Left hindlimb (tissue), 1 donor: ENCODE measurements around the gene ARHGAP8.
"Not testable (repeated sequence)": the region's sequence is repeated elsewhere in the genome, so short reads cannot be mapped to it uniquely, and the experiment has no call there.

ENCODE experiments used
- DNase-seq: peaks from one replicate; pipeline ENCODE4 v3.0.0-alpha.2; 2018

ARHGAP8 gene

GRCh38 chr22:44740307-44740706, 12.1 kb upstream of the ARHGAP8 start:
- DNase-seq: no peak

DNA sequence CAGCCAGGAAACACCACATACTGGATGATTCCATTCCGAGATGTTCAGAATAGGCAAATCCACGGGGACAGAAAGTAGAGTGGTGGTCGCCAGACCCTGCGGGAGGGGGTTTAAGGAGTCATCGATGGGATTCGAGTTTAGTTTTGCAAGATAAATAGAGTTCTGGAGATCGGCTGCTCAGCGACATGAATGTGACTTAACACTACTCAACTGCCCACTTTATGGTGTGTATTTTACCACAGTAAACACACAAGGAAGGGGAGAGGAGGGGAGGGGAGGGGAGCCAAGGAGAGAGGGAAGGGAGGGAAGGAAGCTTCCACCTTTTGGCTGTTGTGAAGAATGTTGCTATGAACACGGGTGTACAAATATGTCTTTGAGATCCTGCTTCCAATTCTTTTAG, 10.4 kb upstream of the ARHGAP8 start:
- DNase-seq: no peak

DNA sequence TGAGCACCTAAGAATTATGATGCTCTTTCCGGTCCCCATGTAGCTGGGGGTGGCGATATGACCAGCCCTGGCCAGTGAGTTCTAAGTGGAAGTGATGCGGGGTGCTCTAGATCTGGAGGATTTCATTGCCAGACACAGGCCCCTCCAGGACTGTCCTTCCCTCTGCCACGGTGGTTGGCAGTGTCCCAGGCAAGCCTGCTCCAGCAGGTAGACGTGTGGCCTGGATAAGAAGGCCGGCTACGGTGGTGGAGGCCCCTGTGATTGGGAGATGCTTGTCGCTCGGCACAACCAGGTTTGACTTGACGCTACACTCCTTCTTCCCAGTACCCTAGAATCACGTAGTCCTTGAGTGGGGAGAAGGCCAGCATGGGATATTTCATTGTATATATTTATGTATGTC, 9.1 kb upstream of the ARHGAP8 start:
- DNase-seq: no peak

GRCh38 chr22:44743804-44744211, 8.6 kb upstream of the ARHGAP8 start:
- DNase-seq: no peak

GRCh38 chr22:44745853-44746789, 6.3 kb upstream of the ARHGAP8 start:
- no peak for DNase-seq

DNA sequence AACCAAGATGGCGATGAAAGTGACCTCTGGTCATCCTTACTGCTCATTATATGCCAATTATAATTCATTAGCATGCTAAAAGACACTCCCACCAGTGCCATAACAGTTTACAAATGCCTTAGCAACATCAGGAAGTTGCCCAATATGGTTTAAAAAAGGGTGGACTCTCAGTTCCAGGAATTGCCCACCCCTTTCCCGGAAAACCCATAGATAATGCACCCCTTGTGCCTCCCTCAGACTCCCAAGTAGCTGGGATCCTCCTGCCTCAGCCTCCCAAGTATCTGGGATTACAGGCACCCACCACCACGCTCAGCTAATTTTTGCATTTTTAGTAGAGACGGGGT, 4.6 kb upstream of the ARHGAP8 start:
- DNase-seq: not testable (repeated sequence)

- DNase-seq: no peak
These were observed 3.9 kb upstream of the ARHGAP8 start for GRCh38 chr22:44748524-44748923.

DNA sequence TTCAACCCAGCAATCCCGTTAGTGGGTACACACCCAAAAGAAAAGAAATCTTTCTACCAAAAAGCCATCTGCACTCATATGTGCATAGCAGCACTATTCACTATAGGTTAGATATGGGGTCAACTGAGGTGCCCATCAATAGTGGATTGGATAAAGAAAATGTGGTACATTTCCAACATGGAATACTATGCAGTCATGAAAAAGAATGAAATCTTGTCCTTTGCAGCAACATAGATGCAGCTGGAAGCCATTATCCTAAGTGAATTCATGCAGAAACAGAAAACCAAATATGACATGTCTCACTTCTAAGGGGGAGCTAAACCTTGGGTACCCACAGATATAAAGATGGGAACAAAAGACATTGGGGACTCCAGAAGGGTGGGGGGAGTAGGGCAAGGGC, 1.9 kb upstream of the ARHGAP8 start:
- no peak for DNase-seq

DNA sequence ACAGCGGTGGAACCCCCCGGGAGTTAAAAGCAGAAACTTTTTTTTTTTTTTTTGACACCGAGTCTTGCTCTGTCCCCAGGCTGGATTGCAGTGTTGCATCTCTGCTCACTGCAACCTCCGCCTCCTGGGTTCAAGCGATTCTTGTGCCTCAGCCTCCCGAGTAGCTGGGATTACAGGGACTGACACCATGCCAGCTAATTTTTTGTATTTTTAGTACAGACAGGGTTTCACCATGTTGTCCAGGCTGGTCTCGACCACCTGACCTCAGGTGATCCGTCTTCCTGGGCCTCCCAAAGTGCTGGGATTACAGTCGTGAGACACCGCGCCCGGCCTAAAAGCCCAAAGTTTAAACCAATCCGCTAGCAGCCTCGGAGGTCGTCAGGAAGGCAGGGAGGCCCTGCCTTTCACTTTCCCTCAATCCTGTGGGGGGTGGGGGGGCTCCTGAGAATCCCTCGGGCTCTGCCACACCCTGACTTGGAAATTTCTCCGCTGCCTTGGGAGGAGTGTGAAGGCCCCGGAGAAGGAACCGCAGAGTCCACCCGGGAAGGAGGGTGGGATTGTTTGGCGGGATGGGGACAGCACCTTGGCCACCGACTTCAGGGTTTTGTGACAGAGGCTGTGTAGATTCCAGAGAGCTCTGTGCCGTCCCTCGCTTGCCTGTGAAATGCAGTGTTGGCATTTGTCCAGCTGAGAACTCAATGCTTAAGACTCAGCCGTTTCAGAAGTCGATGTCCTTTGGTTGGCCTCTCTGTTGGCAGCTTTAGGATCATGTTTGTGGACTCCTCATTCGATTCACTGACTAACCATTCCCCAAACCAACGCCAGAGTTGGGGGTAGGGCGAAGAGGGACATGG, 1.0 kb downstream of the ARHGAP8 start:
- DNase-seq: peak; percentile 73

DNA sequence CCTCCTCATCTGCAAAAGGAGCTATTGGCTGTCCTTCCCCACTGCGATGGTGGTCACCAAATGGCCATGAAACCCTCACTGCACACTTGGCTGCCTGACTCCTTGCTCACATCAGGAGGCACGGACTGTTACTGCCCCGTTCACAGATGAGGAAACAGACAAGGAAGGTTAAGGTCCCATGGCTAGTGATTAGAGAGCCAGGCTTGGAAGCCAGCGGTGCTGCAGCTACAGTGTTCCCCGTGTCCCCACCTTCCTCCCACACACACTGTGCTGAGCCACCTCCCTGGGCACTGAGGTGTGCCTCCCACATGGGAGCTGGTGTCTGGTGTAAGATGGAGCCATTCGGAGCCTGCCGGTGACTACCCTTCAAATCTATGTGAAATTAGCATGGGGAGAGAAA, 2.6 kb downstream of the ARHGAP8 start:
- no peak for DNase-seq

DNA sequence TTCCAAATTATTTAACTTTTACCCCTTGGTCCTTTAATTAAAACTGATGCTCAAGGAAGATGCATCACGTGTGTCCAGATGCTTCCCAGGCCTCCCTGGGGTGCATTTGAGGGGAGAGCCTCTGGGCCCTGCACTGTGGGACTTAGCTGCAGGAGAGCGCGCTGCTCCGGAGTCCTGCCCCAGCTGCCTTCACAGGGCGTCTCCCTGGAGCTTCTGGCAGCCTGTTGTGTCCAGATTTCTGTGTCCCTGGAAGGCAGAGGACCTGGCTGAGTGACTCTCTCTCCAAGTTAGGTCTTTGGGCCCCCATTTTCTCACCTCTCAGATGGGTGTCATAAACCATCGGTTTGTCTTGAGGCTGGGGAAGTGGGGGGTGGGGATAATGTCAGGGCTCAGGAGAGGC, 3.0 kb downstream of the ARHGAP8 start:
- DNase-seq: no peak

- DNase-seq: no peak
These were observed 3.6 kb downstream of the ARHGAP8 start for GRCh38 chr22:44755956-44756361.

- no peak for DNase-seq
These were observed 6.1 kb downstream of the ARHGAP8 start for GRCh38 chr22:44758344-44758973.

DNA sequence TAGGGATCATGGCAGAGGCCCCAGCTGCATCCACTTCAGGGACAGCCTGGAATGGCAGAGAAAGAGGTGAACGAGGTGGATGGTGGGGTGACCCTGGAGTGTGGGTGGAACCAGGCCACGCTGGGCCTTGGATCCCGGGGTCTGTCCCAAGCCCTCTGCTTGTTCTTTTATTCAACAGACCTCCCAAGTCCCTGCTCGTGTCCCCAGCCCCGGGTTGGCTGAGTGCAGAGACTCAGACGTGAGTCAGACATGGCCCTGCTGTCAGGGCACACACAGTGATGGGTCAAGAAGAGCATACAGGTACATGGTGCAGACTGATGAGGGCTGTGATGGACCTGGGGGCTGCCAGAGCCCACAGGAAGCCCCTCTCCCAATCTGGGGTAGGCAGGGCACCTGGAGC, 6.6 kb downstream of the ARHGAP8 start:
- DNase-seq: no peak

DNA sequence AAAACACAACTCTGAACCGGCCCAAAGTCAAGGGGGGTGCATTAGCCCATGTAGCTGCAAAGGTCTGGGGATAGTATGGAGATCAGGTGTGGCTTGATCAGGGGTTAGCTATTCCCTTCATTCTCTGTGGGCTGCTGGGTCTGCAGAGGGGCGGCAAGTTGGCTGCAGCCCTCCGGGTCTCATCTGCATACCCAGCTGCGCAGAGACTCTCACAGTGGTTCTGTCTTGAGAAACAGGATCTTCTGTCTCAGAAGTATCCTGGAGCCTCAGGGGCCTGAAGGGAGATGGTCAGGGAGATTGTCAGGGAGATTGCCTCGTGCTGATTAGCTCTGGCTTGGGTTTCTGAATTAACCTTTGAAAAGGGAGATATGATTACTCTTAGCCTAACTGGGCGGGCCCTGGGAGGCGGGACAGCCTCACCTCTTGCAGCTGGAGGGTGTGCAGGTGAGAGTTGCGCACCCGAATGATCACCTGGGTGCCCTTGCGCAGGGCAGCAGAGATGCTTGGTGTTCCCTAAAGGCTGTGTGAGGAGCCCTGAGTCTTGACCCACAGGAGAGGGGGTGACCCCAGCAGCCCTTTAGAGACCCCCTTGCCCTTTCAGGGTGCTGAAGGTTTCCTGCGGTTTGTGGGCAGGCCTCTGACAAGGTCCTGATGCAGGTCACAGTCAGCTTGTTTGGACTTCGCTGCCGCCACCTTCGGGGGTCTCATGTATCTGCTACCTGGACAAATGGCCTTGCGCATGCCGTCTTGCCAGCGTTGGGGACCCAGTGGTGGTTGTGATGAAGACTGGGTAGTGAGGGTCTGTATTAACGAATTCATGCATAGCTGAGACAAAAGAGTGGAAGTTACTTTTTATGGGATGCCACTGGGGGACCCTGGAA, 7.3 kb downstream of the ARHGAP8 start:
- DNase-seq: no peak

GRCh38 chr22:44760476-44760875, 8.1 kb downstream of the ARHGAP8 start:
- DNase-seq: no peak

DNA sequence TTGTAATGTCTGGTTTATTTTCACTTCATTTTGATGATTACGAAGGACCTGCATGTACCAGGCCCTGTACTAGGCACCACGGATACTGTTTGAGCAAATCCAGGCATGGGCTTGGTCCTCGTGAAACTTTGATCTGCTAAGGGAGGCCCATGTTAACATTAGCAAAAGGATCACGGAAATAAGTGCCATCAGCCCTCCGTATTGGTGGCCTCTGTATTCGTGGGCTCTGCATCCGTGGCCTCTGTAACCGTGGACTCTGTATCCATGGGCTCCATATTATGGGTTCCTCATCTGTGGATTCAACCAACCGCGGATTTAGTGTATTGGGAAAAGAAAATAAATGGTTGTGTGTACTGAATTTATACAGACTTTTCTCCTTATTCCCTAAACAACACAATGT, 8.7 kb downstream of the ARHGAP8 start:
- DNase-seq: no peak

- no peak for DNase-seq
These were observed 12.0 kb downstream of the ARHGAP8 start for GRCh38 chr22:44764373-44764772.

- DNase-seq: no peak
These were observed 12.6 kb downstream of the ARHGAP8 start for GRCh38 chr22:44764974-44765373.

DNA sequence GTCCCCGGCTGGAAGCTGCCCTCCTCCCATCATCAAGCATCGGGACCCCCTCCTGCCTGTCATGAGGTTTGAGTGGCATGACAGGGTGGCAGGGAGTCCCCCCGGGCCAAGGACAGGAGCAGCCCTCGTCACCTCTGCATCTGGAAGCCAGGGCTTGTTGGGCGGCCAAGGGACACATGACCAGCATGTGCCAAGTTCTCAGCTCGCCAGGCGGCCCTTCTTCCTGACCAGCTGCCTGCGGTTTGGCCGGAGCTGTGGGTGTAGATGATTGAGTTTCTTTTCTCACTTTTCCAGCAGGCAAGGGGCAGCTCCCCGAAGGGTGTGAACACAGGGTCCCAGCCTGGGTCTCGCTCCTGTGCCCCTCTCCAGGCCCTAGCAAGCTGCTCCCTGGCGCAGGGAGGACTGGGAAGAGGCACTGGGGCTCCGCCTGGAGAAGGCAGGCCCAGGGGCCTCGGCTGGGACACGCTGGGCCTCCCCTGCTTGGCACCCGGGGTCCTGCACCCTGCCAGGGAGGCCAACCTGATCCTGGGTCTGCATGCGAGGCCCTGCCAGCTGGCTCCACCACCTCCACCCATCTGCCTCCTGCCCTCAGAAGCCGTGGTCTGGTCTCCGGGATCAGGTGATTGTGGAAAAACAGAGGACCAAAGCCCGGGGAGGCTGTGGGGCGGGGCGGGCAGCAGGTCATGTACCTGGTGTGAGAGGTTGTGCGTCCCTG, 13.4 kb downstream of the ARHGAP8 start:
- DNase-seq: no peak

DNA sequence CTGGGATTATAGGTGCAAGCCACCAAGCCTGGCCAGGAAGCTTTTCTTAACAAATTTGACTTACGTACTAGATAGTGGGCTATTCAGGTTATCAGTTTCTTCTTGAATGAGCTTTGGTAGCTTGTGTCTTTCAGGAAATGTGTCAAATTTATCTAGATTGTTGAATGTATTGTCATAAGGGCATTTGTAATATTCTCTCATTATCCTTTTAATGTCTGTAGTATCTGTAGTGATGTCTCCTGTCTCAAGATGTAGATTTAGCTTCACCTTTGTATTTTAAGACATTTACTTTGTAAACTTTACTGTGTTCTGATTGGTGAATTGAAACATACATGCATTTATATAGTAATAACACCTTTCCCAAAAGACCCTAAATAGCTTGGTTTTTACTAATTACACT, 20.7 kb downstream of the ARHGAP8 start:
- no peak for DNase-seq

DNA sequence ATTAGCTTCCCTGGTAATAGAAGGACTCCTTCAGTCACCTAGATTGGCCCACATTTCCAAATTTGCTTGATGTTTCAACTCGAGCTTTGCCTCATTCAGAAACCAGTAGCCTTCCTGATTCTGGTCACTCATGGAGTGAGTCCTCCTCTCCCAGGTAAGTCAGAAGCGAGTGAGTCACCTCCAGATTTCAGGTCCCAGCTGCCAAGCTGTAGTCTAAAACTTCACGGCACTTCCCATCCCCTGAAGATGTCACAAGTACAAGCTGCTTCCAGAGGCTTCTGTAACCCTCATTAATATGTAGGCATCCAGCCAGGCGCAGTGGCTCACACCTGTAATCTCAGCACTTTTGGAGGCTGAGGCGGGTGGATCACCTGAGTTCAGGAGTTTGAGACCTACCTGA, 23.5 kb downstream of the ARHGAP8 start:
- DNase-seq: no peak
